Pons (tissue), 1 donor: ENCODE results near the gene AGTRAP.

Source experiments
- DNase-seq: peaks from one replicate; pipeline ENCODE4 v3.0.0-alpha.2; 2016; ENCODE audit warnings: low spot score

Gene AGTRAP

GRCh38 chr1:11800391-11800755 is 64.4 kb downstream of the AGTRAP start:
- DNase-seq = no peak
